Activated CD4-positive, alpha-beta T cell treated with anti-CD3 and anti-CD28 coated beads, Interleukin-2, amount 50 U/mL, for 24 hours (primary cell): Measurements from ENCODE around the gene SHISA6.

Source experiments
- DNase-seq, 2 donors: peaks; one replicate each; pipeline ENCODE4 v3.0.0-alpha.2; 2020; ENCODE audit warnings: low read depth in 1 of 2, low spot score in 1 of 2

SHISA6 gene

DNA sequence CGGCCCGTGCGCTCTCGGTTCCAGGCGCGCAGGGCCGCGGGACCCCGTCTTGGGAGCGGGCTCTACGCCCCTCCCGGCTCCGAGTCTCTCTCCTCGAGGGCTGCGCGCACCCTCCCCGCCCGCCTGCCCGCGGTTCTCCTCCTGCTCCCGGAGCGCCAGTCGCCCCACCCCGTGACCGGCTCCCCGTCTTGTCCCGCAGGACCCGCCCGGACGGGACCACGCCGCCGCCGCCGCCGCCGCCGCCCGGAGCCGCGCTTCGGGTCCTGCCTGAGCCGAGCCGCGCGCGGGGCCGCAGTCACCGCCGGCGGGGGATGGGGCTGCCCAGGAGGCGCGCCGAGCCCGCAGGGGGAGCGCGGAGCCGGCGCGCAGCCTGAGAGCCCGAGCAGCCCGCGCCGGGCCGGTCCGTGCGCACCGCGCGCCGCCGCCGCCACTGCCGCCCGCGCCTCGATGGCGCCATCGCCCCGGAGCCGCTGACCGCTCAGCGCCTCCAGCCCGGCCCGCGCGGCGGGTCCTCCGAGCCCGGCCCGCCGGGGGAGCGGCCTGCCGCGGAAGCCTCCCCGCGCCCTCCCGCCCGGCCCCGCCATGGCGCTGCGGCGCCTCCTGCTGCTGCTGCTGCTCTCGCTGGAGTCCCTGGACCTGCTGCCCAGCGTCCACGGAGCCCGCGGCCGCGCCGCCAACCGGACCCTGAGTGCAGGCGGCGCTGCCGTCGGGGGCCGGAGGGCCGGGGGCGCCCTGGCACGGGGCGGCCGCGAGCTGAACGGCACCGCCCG lies at the start of gene SHISA6:
TSS of gene SHISA6 (plus strand) at position 373 of the 770 bp plus-strand sequence.
- no peak for DNase-seq

DNA sequence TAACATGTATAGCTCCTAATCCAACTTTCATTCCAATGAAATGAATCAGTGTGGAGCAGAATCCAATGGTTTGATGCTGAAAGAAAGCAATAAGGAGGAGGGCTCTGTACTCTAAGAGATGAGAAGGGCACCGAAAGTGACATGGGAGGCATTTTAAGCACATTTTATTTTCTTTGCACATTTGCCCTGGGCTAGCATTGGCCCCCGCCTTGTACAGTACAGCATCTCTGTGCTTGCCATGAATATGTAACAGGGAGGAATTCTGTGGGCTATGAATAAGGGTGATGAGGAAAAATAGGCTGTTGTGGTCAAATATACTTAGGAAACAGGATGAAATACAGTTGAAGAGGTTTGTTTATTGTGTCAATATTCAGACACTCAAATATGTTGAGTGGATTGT lies 45.2 kb upstream of the SHISA6 start:
- no peak for DNase-seq

DNA sequence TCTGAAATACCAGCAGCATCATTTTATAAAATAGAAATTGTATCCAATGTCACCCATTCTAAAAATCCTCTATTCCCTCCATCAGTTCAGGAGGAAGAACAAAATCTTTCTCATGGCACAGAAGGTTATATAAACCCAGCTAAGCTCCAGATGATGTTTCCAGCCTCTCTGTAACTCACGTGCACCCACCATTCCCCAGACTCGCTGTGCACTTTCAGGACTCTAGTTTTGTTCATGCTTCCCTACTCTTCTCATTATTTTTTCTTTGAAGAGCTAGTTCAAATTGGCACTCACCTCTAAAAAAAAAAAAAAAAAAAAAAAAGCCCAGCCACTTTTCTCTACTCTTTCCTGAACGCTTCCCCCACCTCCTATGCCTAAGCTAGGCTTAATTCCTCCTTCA lies 36.0 kb upstream of the SHISA6 start:
- no peak for DNase-seq

DNA sequence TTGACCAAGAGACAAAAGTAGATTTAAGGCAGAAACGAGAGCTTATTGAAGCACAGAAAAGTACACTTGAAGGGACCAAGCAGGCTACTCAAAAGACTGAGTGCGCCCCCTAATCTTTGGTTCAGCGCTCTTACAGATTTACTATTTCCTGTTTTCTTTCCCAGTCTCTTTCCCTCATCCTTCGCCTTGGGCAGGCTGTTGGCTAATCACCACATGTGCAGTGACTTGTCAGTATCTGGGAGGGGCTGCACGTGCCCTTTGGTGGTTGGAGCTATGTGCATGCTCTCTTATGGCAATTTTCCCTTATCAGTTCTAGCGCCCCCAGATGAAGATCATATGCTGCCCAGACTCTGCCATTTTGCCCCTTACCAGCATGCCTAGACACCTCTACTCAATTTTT lies 35.4 kb upstream of the SHISA6 start:
- no peak for DNase-seq

DNA sequence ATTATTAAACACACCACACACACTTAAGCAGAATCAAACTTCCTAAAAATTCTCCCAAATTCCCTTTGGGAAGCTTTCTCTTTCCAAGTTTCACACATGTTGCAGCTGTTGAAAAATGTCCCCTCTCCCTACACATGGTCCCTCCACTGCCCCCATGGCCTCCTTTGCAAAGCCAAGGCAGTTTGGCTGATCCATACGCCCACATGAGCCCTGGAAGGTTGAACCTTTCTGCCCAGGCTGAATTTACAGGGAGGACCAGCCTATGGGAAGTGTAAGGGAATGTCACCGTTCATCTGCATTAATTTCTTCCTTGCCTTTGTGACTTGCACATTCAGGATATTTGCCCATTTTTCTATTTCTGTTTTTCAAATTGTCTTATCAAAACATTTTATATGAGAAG lies 31.1 kb upstream of the SHISA6 start:
- DNase-seq = no peak

DNA sequence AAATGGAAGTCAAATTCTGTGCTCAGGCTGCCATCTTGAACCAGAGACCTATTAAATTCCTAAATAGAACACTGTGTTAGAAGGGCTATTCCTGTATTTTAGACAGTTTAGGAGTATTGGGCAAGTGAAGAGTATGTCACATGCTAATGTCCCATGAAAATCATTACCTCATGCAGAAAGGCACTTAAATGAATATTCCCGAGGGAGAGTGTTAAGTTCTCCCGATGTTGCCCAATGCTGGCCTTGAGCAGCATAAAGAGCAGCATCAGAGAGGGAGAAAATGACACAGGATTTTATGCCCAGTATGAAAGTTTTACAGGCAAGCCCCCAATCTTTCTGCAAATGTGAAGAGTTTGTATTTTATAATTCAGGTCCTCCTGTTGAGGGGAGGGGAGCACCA lies 28.2 kb upstream of the SHISA6 start:
- no peak for DNase-seq

DNA sequence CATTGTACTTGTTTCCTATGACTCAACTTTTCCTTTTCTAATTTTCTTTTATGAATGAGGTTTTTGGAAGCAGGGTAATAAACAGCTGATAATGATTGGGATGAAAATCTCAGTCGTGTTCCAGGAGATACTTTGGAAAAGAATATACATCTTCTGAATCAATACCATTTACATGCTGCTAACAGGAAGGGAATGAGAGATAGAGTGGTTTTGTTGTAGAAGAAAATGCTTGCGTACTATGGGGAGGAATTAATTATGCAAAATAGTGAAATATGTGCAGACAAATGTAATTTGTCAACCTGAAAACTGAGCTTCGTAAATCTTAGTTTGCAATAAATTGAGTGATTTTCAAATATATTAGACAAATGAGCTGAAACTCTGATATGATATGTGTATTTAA lies 24.0 kb upstream of the SHISA6 start:
- no peak for DNase-seq

DNA sequence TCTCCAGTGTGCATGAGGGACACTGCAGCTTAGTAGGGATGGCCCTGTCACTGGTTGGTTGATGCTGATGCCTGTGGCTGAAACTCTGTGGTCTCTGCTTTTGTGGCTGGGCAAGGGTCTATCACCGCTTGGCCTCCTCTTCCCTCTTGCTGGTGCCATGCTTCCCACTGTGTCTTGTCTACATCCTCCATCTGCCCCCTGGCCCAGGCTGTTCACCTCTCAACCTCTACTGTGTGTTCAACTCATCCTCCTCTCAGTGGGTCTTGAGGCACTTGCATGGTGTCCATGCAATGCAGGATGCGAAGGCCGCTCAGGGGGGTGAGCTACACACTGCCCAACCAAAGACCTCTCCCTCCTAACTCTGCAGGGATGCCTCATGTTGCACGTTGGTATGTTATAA lies 19.8 kb upstream of the SHISA6 start:
- no peak for DNase-seq

DNA sequence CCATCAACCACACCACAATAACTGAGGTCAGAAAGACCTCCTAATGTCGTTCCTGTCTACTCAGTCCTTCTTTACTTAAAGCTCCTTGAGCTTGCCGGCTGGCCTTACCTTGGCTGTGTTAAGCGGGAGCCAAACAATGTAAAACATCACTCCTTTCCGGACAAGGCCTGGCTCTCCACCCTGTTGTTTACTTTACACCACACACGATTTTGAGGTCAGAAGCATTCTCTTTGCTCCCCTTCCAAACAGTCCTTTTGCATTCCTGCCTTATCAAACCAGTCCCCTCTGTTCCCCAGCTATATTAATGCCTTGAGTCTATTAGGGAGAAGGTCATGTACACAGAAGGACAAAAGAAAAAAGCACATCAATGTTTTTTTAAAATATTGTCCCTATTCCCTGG lies 19.3 kb upstream of the SHISA6 start:
- DNase-seq = no peak

DNA sequence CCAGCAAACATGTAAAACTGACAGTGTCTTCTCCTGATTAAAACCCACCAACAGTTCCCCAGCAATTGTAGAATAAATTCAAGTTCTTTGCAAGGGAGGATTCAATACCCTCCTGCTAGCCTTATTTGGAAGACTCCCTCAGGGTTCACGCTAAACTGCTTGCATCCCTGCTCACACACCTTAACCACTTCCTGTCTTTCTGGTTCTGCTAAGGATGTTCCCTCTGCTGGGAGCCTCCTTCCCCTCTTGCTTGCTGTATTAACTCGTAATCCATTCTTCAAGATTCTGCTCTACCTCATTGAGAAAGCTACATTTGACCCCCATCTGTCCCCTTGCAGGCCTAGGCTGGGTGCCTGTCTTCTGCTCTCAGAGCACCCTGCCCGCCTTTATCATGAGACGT lies 2.3 kb upstream of the SHISA6 start:
- DNase-seq = no peak

DNA sequence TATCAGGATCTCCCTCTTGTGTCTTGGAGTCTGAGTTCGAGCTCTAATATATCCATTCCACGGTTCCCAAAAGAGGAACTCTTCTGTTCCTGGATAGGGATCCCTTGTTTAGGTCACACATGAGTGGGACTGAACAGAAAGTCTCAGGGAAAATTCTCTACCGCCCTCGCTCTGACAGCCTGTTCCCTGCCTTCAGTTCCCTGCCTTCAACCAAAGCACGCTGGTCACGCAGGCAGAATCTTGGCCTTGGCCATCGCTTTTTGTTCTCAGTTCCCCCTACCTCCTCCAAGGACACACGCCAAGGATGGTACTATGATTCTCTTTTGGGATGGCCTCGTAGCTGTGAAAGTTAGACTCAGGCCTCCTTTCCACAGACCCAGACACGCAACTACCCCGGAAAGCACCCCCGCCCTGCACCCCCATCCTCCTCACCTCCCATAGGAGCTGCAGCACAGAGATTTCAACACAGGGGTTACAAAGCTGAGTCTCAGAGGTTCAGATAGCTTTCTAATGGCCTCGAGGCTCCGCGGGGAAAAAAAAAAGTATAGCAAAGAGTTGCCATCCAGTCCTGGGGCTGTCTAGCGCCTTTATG lies 1.5 kb upstream of the SHISA6 start:
- DNase-seq = no peak

DNA sequence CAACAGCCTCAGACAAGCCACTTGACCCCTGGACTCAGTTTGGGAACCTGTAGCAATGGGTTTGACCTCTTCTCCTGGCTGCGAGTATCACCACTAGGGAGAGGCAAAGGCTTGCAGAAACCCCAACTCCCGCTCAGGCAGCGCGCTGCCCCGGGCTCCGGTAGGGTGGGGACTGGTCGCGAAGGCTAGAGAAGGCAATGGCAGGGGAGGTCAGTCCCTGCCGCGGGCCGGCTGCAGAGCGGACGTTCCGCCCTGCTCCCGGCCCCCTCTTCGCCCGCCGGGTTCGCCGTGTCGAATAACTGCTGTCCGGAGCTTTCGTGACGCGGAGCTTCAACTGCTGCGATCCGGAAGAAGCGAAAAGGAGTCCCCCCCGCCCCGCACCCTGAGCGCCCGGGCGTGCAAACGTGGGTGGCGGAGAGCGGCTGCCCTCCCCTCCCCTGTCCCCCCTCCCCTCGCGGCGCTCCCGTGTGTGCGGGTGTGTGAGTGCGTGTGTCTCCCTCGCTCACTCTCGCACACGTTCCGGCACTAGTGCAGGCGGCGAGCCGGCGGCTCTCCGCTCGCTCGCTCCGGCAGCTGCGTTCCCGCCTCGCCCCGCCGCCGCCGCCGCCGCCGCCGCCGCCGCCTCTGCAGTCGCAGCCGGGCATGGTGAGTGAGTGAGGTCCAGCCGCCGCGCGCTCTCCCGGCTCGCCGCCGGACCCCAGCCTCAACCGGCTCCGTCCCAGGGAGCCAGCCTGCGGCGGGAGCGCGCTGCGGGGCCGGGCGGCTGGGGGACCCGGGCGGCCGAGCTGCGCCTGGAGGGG lies 772 bp upstream of the SHISA6 start:
- DNase-seq = no peak

DNA sequence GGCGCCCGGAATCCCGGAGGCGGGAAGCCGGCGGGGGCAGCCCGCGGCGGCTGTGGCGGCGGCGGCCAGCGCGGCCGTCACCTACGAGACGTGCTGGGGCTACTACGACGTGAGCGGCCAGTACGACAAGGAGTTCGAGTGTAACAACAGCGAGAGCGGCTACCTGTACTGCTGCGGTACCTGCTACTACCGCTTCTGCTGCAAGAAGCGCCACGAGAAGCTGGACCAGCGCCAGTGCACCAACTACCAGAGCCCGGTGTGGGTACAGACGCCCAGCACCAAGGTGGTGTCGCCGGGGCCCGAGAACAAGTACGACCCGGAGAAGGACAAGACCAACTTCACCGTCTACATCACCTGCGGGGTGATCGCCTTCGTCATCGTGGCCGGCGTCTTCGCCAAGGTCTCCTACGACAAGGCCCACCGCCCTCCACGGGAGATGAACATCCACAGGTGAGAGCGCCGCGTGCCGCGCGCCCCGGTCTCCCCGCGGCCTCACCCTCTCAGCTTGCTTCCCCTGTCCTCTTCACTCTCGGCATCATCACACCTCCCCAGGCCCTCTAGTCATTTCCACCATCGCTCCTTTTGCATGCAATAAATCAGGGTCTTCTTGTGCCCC lies 706 bp downstream of the SHISA6 start:
- DNase-seq = no peak

DNA sequence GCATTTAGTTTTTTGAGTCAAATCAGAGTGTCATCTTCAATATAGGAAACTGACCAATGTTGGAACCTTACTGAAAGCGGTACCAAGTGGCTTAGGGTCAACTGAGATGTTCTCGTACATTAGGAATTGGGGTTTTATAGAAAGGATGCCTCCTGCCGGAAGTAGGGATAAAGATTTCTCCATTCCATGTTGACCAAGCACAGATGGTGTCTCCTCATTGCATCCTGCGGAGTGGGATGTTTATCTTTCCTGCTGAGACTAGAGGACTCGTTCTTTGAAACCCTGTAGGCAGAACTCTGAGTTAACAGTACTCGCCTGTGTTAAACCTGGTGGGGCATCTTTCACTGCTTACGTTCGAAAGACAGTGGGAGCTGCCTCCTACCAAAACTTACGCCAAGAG lies 1.4 kb downstream of the SHISA6 start:
- DNase-seq = no peak

DNA sequence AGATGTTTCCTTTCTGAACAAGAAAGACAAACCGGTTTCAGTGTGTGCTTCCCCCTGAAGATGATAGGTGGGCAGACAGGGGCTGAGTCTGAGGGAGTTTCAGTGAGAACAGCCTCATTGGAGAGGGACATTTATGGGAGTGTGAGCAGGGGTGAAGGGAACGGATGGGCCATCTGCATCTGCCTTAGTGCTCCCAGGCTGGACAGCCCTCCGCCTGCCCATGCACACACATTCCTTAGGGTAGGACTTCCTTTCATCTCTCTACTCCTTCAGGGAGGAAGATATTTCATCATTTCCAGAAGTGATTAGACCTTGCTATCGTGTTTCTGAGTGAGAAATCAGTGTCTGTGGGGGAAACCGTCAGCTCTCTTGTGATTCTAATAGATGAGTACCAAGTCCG lies 3.8 kb downstream of the SHISA6 start:
- no peak for DNase-seq

DNA sequence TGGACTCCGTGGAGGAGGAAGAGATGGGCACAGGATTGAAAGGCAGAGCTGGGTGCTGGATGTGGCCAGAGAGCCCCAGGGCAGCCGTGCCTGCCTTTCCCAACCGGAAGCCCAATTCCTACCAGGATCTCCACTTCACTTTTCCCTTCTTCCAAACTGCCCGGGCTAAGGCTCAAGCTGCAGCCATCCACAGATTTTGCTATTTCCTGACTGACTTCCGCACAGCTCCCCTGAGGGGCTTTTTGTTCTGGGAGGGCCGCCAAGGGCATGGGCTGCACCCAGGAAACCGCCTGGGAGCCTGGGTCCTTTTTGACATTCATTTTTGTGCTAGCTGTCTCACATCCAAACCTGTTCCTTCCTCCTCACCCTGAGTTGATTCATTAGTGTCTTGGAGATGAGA lies 4.2 kb downstream of the SHISA6 start:
- no peak for DNase-seq

DNA sequence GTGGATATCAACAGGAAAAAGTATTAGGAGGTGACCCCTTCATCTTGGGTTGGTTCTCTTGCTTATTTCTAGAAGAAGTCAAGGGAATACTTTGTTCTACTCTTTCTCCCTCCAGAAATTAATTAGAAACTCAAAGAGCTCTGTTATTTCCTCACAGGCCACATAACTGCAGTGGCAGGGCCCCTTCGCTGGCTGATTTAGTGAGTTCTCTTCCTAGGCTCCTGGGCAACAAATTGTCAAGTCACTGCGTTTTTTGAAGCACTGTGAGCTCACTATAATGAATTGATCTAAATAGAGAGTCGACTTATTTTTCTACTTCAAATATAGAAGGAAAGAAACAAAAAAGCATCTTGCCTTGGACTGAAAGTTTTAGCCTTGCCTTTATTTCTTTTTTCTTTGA lies 4.8 kb downstream of the SHISA6 start:
- DNase-seq = no peak

DNA sequence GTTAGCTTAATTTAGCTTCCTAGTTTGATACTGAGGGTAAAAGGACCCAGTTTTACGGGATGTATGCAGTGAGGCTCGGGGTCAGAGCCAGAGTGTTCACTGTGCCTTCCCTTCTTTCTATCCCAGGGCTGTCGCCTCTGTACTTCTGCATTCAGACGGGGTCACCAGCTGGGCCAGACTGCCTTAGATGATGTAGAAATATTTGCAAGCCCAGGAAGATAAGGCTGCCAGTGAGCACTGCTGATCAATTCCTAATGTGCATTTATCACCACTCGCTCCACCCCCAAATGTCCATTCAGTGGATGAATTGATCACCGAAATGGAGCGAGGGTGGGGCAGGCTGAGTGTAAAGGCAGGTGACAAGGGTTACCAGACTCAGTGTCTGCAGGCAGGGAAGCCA lies 9.1 kb downstream of the SHISA6 start:
- DNase-seq = no peak

DNA sequence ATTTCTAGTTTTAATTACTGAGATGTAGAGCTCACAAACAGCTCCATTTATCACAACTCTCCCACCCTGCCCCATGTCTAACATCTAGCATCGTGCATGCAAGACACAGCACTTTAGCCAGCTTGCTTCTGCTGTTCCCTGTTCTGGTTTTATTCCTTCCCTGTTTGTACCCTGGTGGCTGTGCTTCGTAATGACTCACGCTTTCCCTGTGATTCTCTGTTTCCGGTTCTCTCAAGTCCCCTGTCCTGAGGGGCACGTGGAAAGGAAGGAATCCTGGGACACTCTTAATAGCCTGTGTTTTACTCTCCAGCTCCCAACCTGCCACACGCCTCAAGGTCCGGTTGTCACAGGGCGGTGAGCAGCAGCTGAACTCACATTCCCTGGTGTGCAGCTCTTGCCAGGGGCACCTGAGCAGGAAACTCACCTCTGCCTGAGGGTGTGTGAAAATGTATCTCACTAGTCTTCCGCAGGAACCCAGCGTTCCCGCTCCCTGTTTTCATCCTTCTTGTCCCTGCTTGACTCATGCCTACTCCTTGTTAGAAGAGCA lies 10.6 kb downstream of the SHISA6 start:
- no peak for DNase-seq

DNA sequence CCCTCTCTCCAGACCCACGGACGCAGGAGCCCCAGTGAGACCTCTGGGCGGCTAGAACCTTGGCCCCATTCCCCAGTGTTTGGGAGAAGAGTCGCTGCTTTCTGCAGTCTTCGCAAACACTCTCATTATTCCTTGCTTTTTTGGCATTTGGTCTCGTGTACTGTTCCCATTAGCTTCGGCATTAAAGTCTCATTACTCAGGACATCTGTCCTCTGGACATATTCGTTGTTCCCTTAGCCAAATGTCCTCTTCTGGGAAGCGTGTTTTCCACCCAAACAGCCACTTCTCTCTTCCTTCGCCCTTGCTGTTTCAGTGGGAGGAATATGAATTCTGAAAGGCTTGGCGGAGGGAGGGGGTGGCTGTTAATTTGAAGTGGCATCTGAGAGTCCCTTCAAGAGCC lies 11.1 kb downstream of the SHISA6 start:
- no peak for DNase-seq

DNA sequence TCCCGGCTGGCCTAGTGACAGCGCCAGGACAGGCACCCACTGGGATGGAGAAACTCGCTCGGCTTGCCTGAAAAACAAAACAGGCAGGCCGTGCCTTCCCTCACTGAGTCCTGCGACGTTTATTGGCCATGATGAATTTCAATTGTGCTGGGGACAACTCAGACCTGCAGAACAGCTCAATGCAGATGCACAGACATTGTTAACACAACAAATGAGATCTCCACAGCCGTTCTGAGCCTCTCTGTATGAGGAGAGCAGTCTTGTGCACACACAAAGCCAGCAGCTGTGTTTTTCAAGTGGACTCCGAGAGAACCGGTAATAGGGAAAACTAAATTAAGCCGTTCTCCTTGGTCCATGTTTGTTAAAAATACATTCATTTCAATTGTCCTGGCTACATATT lies 15.9 kb downstream of the SHISA6 start:
- DNase-seq = no peak
